ENCODE data around the gene CRAMP1. TPM values are rescaled to one million over a fixed set of nuclear protein-coding genes. Genes with fewer than 3 reads are reported as not detected.

Gene CRAMP1
- total RNA-seq, 1 experiment from 2014 or later = 22.9 TPM

- TF ChIP-seq, protein P1, sequence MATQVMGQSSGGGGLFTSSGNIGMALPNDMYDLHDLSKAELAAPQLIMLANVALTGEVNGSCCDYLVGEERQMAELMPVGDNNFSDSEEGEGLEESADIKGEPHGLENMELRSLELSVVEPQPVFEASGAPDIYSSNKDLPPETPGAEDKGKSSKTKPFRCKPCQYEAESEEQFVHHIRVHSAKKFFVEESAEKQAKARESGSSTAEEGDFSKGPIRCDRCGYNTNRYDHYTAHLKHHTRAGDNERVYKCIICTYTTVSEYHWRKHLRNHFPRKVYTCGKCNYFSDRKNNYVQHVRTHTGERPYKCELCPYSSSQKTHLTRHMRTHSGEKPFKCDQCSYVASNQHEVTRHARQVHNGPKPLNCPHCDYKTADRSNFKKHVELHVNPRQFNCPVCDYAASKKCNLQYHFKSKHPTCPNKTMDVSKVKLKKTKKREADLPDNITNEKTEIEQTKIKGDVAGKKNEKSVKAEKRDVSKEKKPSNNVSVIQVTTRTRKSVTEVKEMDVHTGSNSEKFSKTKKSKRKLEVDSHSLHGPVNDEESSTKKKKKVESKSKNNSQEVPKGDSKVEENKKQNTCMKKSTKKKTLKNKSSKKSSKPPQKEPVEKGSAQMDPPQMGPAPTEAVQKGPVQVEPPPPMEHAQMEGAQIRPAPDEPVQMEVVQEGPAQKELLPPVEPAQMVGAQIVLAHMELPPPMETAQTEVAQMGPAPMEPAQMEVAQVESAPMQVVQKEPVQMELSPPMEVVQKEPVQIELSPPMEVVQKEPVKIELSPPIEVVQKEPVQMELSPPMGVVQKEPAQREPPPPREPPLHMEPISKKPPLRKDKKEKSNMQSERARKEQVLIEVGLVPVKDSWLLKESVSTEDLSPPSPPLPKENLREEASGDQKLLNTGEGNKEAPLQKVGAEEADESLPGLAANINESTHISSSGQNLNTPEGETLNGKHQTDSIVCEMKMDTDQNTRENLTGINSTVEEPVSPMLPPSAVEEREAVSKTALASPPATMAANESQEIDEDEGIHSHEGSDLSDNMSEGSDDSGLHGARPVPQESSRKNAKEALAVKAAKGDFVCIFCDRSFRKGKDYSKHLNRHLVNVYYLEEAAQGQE (IDR thresholded peaks at IDR 0.05; ENCODE audit: low read depth) = no peak
- no peak for TF ChIP-seq ZFX (IDR thresholded peaks at IDR 0.05)
These were observed 42.5 kb downstream of the CRAMP1 start (continued) for GRCh38 chr16:1654505-1655268.

GRCh38 chr16:1655269-1655807, 43.2 kb downstream of the CRAMP1 start:
- Histone ChIP-seq H3K79me2 (ENCODE audit: insufficient read depth, low read length) (no peaks in the 10 kb centered on the region), H3K27ac (ENCODE audit: low read depth, low read length) (no peak overlapping the region), H3K9me3 (ENCODE audit: control insufficient read depth in 1 of 2, insufficient read depth in 1 of 2, low read depth in 1 of 2, low read length in 2 of 2) (no peaks in the 10 kb centered on the region), H3K9ac (ENCODE audit: low read length) (no peak overlapping the region), H3K4me1 (ENCODE audit: control insufficient read depth in 1 of 2, insufficient read depth in 2 of 2, low read length in 2 of 2) (no peaks in the 10 kb centered on the region), H3K4me2 (ENCODE audit: low read length) (no peak overlapping the region), H3K9me2 (ENCODE audit: insufficient read depth) (no peaks in the 10 kb centered on the region), H2AFZ (ENCODE audit: low read depth, low read length, poor library complexity, severe bottlenecking) (no peak overlapping the region), H3K4me3 (replicated peaks in 1 of 2; ENCODE audit: low read depth in 1 of 2, low read length in 2 of 2) (no peak overlapping the region), H3K36me3 (ENCODE audit: control insufficient read depth in 1 of 2, insufficient read depth in 2 of 2, low read length in 2 of 2) (peaks cover 8 to 30% of the 10 kb centered on the region in 2 experiments; a peak in 3 of 4 replicates), H3K27me3 (ENCODE audit: insufficient read depth, low read length) (no peaks in the 10 kb centered on the region), H4K20me1 (ENCODE audit: insufficient read depth) (no peaks in the 10 kb centered on the region; the same call in 1 of the 2 replicates)
- TF ChIP-seq JUND (IDR thresholded peaks at IDR 0.05) (no peak), SIN3A (IDR thresholded peaks at IDR 0.05; ENCODE audit: low read depth) (no peak), ELF1 (IDR thresholded peaks at IDR 0.05; ENCODE audit: borderline replicate concordance, low read depth) (no peak), EZH2 (IDR thresholded peaks at IDR 0.05) (no peak), POLR2A (IDR thresholded peaks at IDR 0.05; ENCODE audit: borderline replicate concordance, extremely low read depth, insufficient read depth, insufficient read length) (no peak), CBX3 (IDR thresholded peaks at IDR 0.05; ENCODE audit: low read depth) (no peak), ZFX (IDR thresholded peaks at IDR 0.05) (no peak), CEBPB (IDR thresholded peaks at IDR 0.05; ENCODE audit: low read depth) (no peak), SRF (IDR thresholded peaks at IDR 0.05; ENCODE audit: low read depth) (no peak), RAD21 (IDR thresholded peaks at IDR 0.05; ENCODE audit: low read depth) (no peak)
- TF ChIP-seq, protein P1 (IDR thresholded peaks at IDR 0.05; ENCODE audit: low read depth) = no peak
- TF ChIP-seq, protein P2, sequence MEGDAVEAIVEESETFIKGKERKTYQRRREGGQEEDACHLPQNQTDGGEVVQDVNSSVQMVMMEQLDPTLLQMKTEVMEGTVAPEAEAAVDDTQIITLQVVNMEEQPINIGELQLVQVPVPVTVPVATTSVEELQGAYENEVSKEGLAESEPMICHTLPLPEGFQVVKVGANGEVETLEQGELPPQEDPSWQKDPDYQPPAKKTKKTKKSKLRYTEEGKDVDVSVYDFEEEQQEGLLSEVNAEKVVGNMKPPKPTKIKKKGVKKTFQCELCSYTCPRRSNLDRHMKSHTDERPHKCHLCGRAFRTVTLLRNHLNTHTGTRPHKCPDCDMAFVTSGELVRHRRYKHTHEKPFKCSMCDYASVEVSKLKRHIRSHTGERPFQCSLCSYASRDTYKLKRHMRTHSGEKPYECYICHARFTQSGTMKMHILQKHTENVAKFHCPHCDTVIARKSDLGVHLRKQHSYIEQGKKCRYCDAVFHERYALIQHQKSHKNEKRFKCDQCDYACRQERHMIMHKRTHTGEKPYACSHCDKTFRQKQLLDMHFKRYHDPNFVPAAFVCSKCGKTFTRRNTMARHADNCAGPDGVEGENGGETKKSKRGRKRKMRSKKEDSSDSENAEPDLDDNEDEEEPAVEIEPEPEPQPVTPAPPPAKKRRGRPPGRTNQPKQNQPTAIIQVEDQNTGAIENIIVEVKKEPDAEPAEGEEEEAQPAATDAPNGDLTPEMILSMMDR (IDR thresholded peaks at IDR 0.05 in 2 of 3, conservative IDR thresholded peaks at IDR 0.05 in 1 of 3; ENCODE audit: borderline replicate concordance in 1 of 3, insufficient read depth in 1 of 3, low read depth in 2 of 3, low read length in 2 of 3) = no peak
- TF ChIP-seq, protein P3, sequence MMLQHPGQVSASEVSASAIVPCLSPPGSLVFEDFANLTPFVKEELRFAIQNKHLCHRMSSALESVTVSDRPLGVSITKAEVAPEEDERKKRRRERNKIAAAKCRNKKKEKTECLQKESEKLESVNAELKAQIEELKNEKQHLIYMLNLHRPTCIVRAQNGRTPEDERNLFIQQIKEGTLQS (IDR thresholded peaks at IDR 0.05) = no peak
- DNase-seq (ENCODE audit: low read depth, low spot score) = no peak
- BruUV-seq (replicated peaks) = no TSS peak
- intact Hi-C loops (cut with micrococcal nuclease) = no loop called here
- ATAC-seq = no peak
- CTCF ChIA-PET = no interaction called here
- RAD21 ChIA-PET (ENCODE audit: low non-redundant PET in 1 of 2, low total read pairs in 2 of 2, uncharacterized antibody in 2 of 2, unreplicated experiment in 2 of 2) = no interaction called here
- POLR2A ChIA-PET = no interaction called here
